ENCODE measurements around the gene SMTNL1. TPM values are rescaled to one million over a fixed set of nuclear protein-coding genes. Genes with fewer than 3 reads are reported as not detected.

SMTNL1 gene
- total RNA-seq, 4 donors from 2014 or later = not detected

GRCh38 chr11:57511741-57512430, 25.5 kb upstream of the SMTNL1 start:
- peaks cover 0 to 25% (median 0%) of the 10 kb centered on the region in 4 donors for H3K27me3 ChIP-seq
- intact Hi-C loops (cut with DNase I) = no loop called here
- TF ChIP-seq, protein P1, sequence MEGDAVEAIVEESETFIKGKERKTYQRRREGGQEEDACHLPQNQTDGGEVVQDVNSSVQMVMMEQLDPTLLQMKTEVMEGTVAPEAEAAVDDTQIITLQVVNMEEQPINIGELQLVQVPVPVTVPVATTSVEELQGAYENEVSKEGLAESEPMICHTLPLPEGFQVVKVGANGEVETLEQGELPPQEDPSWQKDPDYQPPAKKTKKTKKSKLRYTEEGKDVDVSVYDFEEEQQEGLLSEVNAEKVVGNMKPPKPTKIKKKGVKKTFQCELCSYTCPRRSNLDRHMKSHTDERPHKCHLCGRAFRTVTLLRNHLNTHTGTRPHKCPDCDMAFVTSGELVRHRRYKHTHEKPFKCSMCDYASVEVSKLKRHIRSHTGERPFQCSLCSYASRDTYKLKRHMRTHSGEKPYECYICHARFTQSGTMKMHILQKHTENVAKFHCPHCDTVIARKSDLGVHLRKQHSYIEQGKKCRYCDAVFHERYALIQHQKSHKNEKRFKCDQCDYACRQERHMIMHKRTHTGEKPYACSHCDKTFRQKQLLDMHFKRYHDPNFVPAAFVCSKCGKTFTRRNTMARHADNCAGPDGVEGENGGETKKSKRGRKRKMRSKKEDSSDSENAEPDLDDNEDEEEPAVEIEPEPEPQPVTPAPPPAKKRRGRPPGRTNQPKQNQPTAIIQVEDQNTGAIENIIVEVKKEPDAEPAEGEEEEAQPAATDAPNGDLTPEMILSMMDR (IDR thresholded peaks at IDR 0.05) = no peak
- TF ChIP-seq POLR2A (IDR thresholded peaks at IDR 0.05) = no peak
- 80 to 92% methylated on average over 6 of the region's 6 CpGs for WGBS, 2 donors
- no peaks in the 10 kb centered on the region for H3K36me3 ChIP-seq
- H3K4me3 ChIP-seq = no peak overlapping the region
- no peak for DNase-seq
- no peaks in the 10 kb centered on the region for H3K9me3 ChIP-seq
- H3K27ac ChIP-seq = no peak overlapping the region
- peaks cover 13 to 40% (median 19%) of the 10 kb centered on the region in 3 donors for H3K4me1 ChIP-seq

- 81 to 90% methylated on average over 5 to 8 of the region's 12 CpGs for WGBS, 2 donors
- Histone ChIP-seq H3K4me1 (peaks cover 13 to 40% (median 19%) of the 10 kb centered on the region in 3 donors), H3K36me3 (no peaks in the 10 kb centered on the region), H3K4me3 (peak overlapping the region in 1 of 4 donors; percentile 91), H3K27me3 (peaks cover 0 to 25% (median 0%) of the 10 kb centered on the region in 4 donors), H3K27ac (no peak overlapping the region), H3K9me3 (no peaks in the 10 kb centered on the region)
- intact Hi-C loops (cut with DNase I) = no loop called here
- DNase-seq = no peak
- TF ChIP-seq, protein P1 (IDR thresholded peaks at IDR 0.05) = no peak
- TF ChIP-seq POLR2A (IDR thresholded peaks at IDR 0.05) = no peak
These were observed 24.5 kb upstream of the SMTNL1 start for GRCh38 chr11:57512646-57513451.

DNA sequence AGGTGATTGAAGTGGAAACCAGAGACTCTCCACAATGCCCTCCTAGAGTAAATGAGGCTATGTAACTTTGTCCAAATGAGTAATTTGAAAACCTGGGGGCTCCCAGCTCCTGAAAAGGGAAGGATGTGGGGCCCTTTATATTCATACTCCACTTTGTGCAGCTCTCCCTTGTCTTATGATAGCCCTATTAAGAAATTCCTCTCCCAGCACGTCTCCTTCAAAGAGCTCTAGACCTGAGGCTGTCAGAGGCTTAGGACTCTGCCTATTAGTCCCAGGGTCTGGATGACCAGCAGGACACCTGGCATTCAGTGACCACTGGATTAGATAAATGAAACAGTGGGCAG, 24.0 kb upstream of the SMTNL1 start:
- WGBS, 2 donors = 40 to 57% methylated on average over 1 of the region's 1 CpG
- Histone ChIP-seq H3K9me3 (no peaks in the 10 kb centered on the region), H3K27ac (peak overlapping the region in 2 of 4 donors; percentile 75 to 85), H3K27me3 (peaks cover 0 to 25% (median 0%) of the 10 kb centered on the region in 4 donors), H3K4me1 (peaks cover 13 to 37% (median 19%) of the 10 kb centered on the region in 3 donors), H3K4me3 (peak overlapping the region in 2 of 4 donors; percentile 82 to 91), H3K36me3 (no peaks in the 10 kb centered on the region)
- intact Hi-C loops (cut with DNase I) = no loop called here
- no peak for TF ChIP-seq POLR2A (IDR thresholded peaks at IDR 0.05)
- TF ChIP-seq, protein P1 (IDR thresholded peaks at IDR 0.05) = no peak
- DNase-seq = no peak

GRCh38 chr11:57513911-57514537, 23.4 kb upstream of the SMTNL1 start:
- WGBS, 2 donors = 3% methylated on average over 20 of the region's 35 CpGs; no CpG with 5 or more reads in 1 of the 2 donors
- peaks cover 13 to 35% (median 19%) of the 10 kb centered on the region in 3 donors for H3K4me1 ChIP-seq
- TF ChIP-seq, protein P1 (IDR thresholded peaks at IDR 0.05) = no peak
- TF ChIP-seq POLR2A (IDR thresholded peaks at IDR 0.05) = no peak
- peaks cover 0 to 25% (median 0%) of the 10 kb centered on the region in 4 donors for H3K27me3 ChIP-seq
- H3K9me3 ChIP-seq = no peaks in the 10 kb centered on the region
- peak overlapping the region; percentile 36 to 91 (median 77) for H3K4me3 ChIP-seq
- no peaks in the 10 kb centered on the region for H3K36me3 ChIP-seq
- peak overlapping the region; percentile 62 to 85 (median 71) for H3K27ac ChIP-seq
- DNase-seq = no peak
- intact Hi-C loops (cut with DNase I) = no loop called here

Measured in esophagus squamous epithelium (tissue), 5 donors.